PC-9 (cell line): Measurements from ENCODE around the gene TRIM38.

Experiments used
- EZH2 ChIP-seq: fragments of 200-600 bp; sonication (generic); IDR thresholded peaks from 2 replicates; pipeline ENCODE4 v1.8.0; 2017; ENCODE audit warnings: antibody characterized with exemption, low read depth
- TF ChIP-seq, protein P1 (sequence below): fragments of 200-600 bp; sonication (generic); conservative IDR thresholded peaks from 2 replicates; pipeline ENCODE4 v1.6.1; 2017; ENCODE audit warnings: mixed run types, antibody characterized with exemption, mild to moderate bottlenecking, moderate library complexity

GRCh38 chr6:25972128-25972527 is 9.5 kb downstream of the TRIM38 start:
- TF ChIP-seq, protein P1, sequence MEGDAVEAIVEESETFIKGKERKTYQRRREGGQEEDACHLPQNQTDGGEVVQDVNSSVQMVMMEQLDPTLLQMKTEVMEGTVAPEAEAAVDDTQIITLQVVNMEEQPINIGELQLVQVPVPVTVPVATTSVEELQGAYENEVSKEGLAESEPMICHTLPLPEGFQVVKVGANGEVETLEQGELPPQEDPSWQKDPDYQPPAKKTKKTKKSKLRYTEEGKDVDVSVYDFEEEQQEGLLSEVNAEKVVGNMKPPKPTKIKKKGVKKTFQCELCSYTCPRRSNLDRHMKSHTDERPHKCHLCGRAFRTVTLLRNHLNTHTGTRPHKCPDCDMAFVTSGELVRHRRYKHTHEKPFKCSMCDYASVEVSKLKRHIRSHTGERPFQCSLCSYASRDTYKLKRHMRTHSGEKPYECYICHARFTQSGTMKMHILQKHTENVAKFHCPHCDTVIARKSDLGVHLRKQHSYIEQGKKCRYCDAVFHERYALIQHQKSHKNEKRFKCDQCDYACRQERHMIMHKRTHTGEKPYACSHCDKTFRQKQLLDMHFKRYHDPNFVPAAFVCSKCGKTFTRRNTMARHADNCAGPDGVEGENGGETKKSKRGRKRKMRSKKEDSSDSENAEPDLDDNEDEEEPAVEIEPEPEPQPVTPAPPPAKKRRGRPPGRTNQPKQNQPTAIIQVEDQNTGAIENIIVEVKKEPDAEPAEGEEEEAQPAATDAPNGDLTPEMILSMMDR, result no peak
- no peak for TF ChIP-seq EZH2
